SU-DHL-6 (cell line): ENCODE data around the gene POLR3H.

Experiments
- H2AFZ ChIP-seq: fragments of 200-600 bp; sonication (generic); 2 replicates; pipeline ENCODE4 v1.6.1; 2014; ENCODE audit warnings: low read depth, mild to moderate bottlenecking, moderate library complexity, mixed read lengths, antibody characterized with exemption, low read length; ENCODE audit not compliant: severe bottlenecking
- H3F3A ChIP-seq: fragments of 200-600 bp; shearing (Covaris generic); 2 replicates; pipeline ENCODE4 v1.6.0; 2016; ENCODE audit warnings: antibody characterized with exemption, mild to moderate bottlenecking; ENCODE audit not compliant: insufficient read depth
- H3K27ac ChIP-seq: fragments of 200-600 bp; sonication (generic); 2 replicates; pipeline ENCODE4 v1.5.1; 2016; ENCODE audit warnings: low read depth, mild to moderate bottlenecking, low read length, moderate library complexity, mixed read lengths
- H3K27me3 ChIP-seq: fragments of 200-600 bp; sonication (generic), shearing (Covaris generic); 2 replicates; pipeline ENCODE4 v1.6.0; 2014; ENCODE audit warnings: mild to moderate bottlenecking, low read length
- H3K36me3 ChIP-seq: fragments of 200-600 bp; sonication (generic); 2 replicates; pipeline ENCODE4 v1.6.1; 2014; ENCODE audit warnings: mild to moderate bottlenecking, low read length, mixed read lengths
- H3K4me2 ChIP-seq: fragments of 300-600, 200-600 bp; shearing (Covaris generic), sonication (generic); 2 replicates; pipeline ENCODE4 v1.6.0; 2014; ENCODE audit warnings: low read length, low read depth, mild to moderate bottlenecking; ENCODE audit not compliant: poor library complexity, severe bottlenecking
- H3K4me3 ChIP-seq: fragments of 200-600 bp; sonication (generic); 2 replicates; pipeline ENCODE4 v1.5.1; 2014; ENCODE audit warnings: antibody characterized with exemption, low read length, mild to moderate bottlenecking, mixed read lengths; ENCODE audit not compliant: insufficient read depth, poor library complexity, severe bottlenecking
- H3K79me2 ChIP-seq: fragments of 200-600 bp; sonication (generic); 2 replicates; pipeline ENCODE4 v1.6.1; 2014; ENCODE audit warnings: mild to moderate bottlenecking, low read length, moderate library complexity; ENCODE audit not compliant: insufficient read depth
- H3K9ac ChIP-seq: fragments of 200-600 bp; sonication (generic); 2 replicates; pipeline ENCODE4 v1.7.0; 2014; ENCODE audit warnings: mild to moderate bottlenecking, low read length
- H3K9me2 ChIP-seq: fragments of 200-600 bp; sonication (generic); replicated peaks from 2 replicates; pipeline ENCODE4 v1.6.1; 2014; ENCODE audit warnings: low read length; ENCODE audit not compliant: insufficient read depth
- H3K9me3 ChIP-seq: fragments of 200-600 bp; sonication (generic); 2 replicates; pipeline ENCODE4 v1.6.1; 2014; ENCODE audit warnings: low read length, mixed read lengths; ENCODE audit not compliant: insufficient read depth
- H4K20me1 ChIP-seq: fragments of 200-600 bp; sonication (generic); 2 replicates; pipeline ENCODE4 v1.6.1; 2014; ENCODE audit warnings: low read depth, mild to moderate bottlenecking, antibody characterized with exemption, low read length, moderate library complexity, mixed read lengths
- CTCF ChIP-seq: fragments of 200-600 bp; sonication (generic); IDR thresholded peaks from one replicate; pipeline ENCODE4 v1.5.1; 2017; ENCODE audit warnings: antibody characterized with exemption, mild to moderate bottlenecking, low read length, moderate library complexity; ENCODE audit not compliant: insufficient read depth, poor library complexity, severe bottlenecking
- EZH2phosphoT487 ChIP-seq: fragments of 200-600 bp; sonication (generic), shearing (Covaris generic); conservative IDR thresholded peaks from 2 replicates; pipeline ENCODE4 v1.6.1; 2018; ENCODE audit warnings: mild to moderate bottlenecking, antibody characterized with exemption, low read length, moderate library complexity, mixed read lengths

POLR3H gene

GRCh38 chr22:41550952-41551491, 6.8 kb upstream of the POLR3H start:
- no peak overlapping the region for H3K27ac ChIP-seq
- H3K9me2 ChIP-seq, result no peaks in the 10 kb centered on the region
- H3F3A ChIP-seq, result no peaks in the 10 kb centered on the region
- H2AFZ ChIP-seq, result no peak overlapping the region
- H3K4me2 ChIP-seq, result no peak overlapping the region
- no peak overlapping the region for H3K4me3 ChIP-seq
- H3K79me2 ChIP-seq, result no peaks in the 10 kb centered on the region
- H3K9ac ChIP-seq, result no peak overlapping the region
- H4K20me1 ChIP-seq, result no peaks in the 10 kb centered on the region
- no peaks in the 10 kb centered on the region for H3K9me3 ChIP-seq
- no peaks in the 10 kb centered on the region for H3K27me3 ChIP-seq
- TF ChIP-seq CTCF (no peak), EZH2phosphoT487 (no peak)
- H3K36me3 ChIP-seq, result no peaks in the 10 kb centered on the region

GRCh38 chr22:41548830-41549211, 4.6 kb upstream of the POLR3H start:
- Histone ChIP-seq H3K4me3 (no peak overlapping the region), H3K4me2 (no peak overlapping the region), H2AFZ (no peak overlapping the region), H3K27ac (no peak overlapping the region), H3K79me2 (peaks cover 5% of the 10 kb centered on the region), H3K9ac (no peak overlapping the region), H3F3A (peaks cover 8% of the 10 kb centered on the region; the same call in 1 of the 2 replicates), H3K9me2 (no peaks in the 10 kb centered on the region), H3K9me3 (no peaks in the 10 kb centered on the region), H3K27me3 (no peaks in the 10 kb centered on the region), H3K36me3 (no peaks in the 10 kb centered on the region), H4K20me1 (no peaks in the 10 kb centered on the region)
- TF ChIP-seq CTCF (no peak), EZH2phosphoT487 (no peak)

- Histone ChIP-seq H2AFZ (peak overlapping the region; percentile 43), H3K27me3 (no peaks in the 10 kb centered on the region), H3K27ac (no peak overlapping the region), H3K36me3 (no peaks in the 10 kb centered on the region), H4K20me1 (no peaks in the 10 kb centered on the region), H3K9me2 (no peaks in the 10 kb centered on the region), H3K4me2 (peak overlapping the region; percentile 64), H3K4me3 (peak overlapping the region; percentile 55), H3F3A (peaks cover 8% of the 10 kb centered on the region; the same call in 1 of the 2 replicates), H3K9ac (peak overlapping the region; percentile 84), H3K79me2 (peaks cover 44% of the 10 kb centered on the region), H3K9me3 (no peaks in the 10 kb centered on the region)
- no peak for TF ChIP-seq EZH2phosphoT487
Measured at GRCh38 chr22:41544671-41545476, 604 bp upstream of the POLR3H start.

GRCh38 chr22:41542224-41542623, 2.0 kb downstream of the POLR3H start:
- no peak overlapping the region for H3K27ac ChIP-seq
- H2AFZ ChIP-seq, result no peak overlapping the region
- H3K79me2 ChIP-seq, result peaks cover 56% of the 10 kb centered on the region
- TF ChIP-seq CTCF (no peak), EZH2phosphoT487 (no peak)
- H3K27me3 ChIP-seq, result no peaks in the 10 kb centered on the region
- H3K36me3 ChIP-seq, result 0 out of 2 replicates have a peak, but pooled peaks cover 4% of the 10 kb centered on the region
- H3F3A ChIP-seq, result peaks cover 8% of the 10 kb centered on the region; the same call in 1 of the 2 replicates
- H3K9me3 ChIP-seq, result no peaks in the 10 kb centered on the region
- H3K4me3 ChIP-seq, result peak overlapping the region; percentile 90
- H3K9ac ChIP-seq, result peak overlapping the region; percentile 84; the same call in 1 of the 2 replicates
- H4K20me1 ChIP-seq, result no peaks in the 10 kb centered on the region
- peak overlapping the region; percentile 75 for H3K4me2 ChIP-seq
- H3K9me2 ChIP-seq, result no peaks in the 10 kb centered on the region
